HepG2 (cell line): Measurements from ENCODE around the gene EOMES.

Source experiments
- KDM1A ChIP-seq: IDR thresholded peaks from 2 replicates; pipeline ENCODE4 v1.6.1; 2016; ENCODE audit warnings: missing compliant biosample characterization
- POLR2A ChIP-seq, 2 experiments: IDR thresholded peaks; 2 replicates each; pipeline ENCODE4 v1.6.1; 2011; ENCODE audit warnings: low read depth in 2 of 2, low read length in 2 of 2, mild to moderate bottlenecking in 1 of 2, moderate library complexity in 1 of 2; ENCODE audit not compliant: insufficient read depth in 1 of 2
- SP1 ChIP-seq, 2 experiments: fragments of 450-650 bp in 1 of 2; sonication (generic) in 1 of 2; formaldehyde crosslinking in 1 of 2; IDR thresholded peaks; 2 replicates each; pipeline versions ENCODE4 v1.4.0 to v1.6.1; 2016 to 2020; ENCODE audit warnings: missing genetic modification reagents in 1 of 2
- TRIM24 ChIP-seq: sonication (generic); formaldehyde crosslinking; IDR thresholded peaks from 2 replicates; pipeline ENCODE4 v1.8.0; 2022; ENCODE audit warnings: mild to moderate bottlenecking, missing genetic modification reagents
- TF ChIP-seq, protein P1 (sequence below): sonication (generic); formaldehyde crosslinking; IDR thresholded peaks from 2 replicates; pipeline ENCODE4 v1.5.0; 2020; ENCODE audit warnings: mild to moderate bottlenecking, missing genetic modification reagents, moderate library complexity
- TF ChIP-seq, protein P2 (sequence below): sonication (generic); formaldehyde crosslinking; IDR thresholded peaks from 2 replicates; pipeline ENCODE4 v1.9.0; 2021; ENCODE audit warnings: missing genetic modification reagents, borderline replicate concordance

DNA sequence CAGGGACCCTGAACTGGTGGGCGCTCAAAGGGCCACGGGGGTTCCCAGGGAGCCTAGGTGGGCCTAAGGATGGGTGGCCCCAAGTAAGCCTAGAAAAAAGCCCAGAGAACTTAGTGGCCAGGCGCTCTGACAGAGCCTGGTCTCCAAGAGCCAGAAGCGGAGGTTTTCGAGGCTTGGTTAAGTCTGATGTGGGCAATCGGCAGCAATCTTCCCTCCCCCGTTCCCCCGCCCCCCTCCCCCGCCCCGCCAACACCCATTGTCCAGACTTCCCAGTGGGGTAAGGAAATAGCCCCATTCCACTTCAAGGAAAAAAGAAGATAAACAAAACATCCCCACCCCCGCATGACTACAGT, 6.7 kb downstream of the EOMES start:
- no peak for TF ChIP-seq SP1 (IDR thresholded peaks at IDR 0.05)
- no peak for TF ChIP-seq SP1 (CRISPR knock-in tag; IDR thresholded peaks at IDR 0.05)
- TF ChIP-seq, protein P1, sequence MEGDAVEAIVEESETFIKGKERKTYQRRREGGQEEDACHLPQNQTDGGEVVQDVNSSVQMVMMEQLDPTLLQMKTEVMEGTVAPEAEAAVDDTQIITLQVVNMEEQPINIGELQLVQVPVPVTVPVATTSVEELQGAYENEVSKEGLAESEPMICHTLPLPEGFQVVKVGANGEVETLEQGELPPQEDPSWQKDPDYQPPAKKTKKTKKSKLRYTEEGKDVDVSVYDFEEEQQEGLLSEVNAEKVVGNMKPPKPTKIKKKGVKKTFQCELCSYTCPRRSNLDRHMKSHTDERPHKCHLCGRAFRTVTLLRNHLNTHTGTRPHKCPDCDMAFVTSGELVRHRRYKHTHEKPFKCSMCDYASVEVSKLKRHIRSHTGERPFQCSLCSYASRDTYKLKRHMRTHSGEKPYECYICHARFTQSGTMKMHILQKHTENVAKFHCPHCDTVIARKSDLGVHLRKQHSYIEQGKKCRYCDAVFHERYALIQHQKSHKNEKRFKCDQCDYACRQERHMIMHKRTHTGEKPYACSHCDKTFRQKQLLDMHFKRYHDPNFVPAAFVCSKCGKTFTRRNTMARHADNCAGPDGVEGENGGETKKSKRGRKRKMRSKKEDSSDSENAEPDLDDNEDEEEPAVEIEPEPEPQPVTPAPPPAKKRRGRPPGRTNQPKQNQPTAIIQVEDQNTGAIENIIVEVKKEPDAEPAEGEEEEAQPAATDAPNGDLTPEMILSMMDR (CRISPR knock-in tag), result no peak
- TF ChIP-seq TRIM24 (CRISPR knock-in tag), result no peak
- TF ChIP-seq POLR2A (IDR thresholded peaks at IDR 0.05; ENCODE audit: insufficient read depth in 1 of 2, low read depth in 2 of 2, low read length in 2 of 2), result no peak
- no peak for TF ChIP-seq KDM1A (CRISPR knock-in tag)
- TF ChIP-seq, protein P2, sequence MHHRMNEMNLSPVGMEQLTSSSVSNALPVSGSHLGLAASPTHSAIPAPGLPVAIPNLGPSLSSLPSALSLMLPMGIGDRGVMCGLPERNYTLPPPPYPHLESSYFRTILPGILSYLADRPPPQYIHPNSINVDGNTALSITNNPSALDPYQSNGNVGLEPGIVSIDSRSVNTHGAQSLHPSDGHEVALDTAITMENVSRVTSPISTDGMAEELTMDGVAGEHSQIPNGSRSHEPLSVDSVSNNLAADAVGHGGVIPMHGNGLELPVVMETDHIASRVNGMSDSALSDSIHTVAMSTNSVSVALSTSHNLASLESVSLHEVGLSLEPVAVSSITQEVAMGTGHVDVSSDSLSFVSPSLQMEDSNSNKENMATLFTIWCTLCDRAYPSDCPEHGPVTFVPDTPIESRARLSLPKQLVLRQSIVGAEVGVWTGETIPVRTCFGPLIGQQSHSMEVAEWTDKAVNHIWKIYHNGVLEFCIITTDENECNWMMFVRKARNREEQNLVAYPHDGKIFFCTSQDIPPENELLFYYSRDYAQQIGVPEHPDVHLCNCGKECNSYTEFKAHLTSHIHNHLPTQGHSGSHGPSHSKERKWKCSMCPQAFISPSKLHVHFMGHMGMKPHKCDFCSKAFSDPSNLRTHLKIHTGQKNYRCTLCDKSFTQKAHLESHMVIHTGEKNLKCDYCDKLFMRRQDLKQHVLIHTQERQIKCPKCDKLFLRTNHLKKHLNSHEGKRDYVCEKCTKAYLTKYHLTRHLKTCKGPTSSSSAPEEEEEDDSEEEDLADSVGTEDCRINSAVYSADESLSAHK (CRISPR knock-in tag), result no peak
